GM12892 (cell line): ENCODE results near the gene WFIKKN2.

Experiments used
- DNase-seq: peaks from one replicate; pipeline ENCODE4 v3.0.0; 2011; ENCODE audit not compliant: insufficient read length
- FAIRE-seq: peaks from 2 replicates; lab custom pipeline; 2011; peaks lifted over from hg19 to GRCh38; lab: Jason Lieb, UNC
- POLR2A ChIP-seq: IDR thresholded peaks from 2 replicates; pipeline ENCODE4 v1.6.1; 2011; ENCODE audit warnings: low read depth, low read length, control low read depth
- POLR2AphosphoS5 ChIP-seq: IDR thresholded peaks from 2 replicates; pipeline ENCODE4 v1.6.1; 2011; ENCODE audit warnings: low read depth, low read length, control low read depth
- TAF1 ChIP-seq: IDR thresholded peaks from 2 replicates; pipeline ENCODE4 v1.6.1; 2011; ENCODE audit warnings: low read depth, mild to moderate bottlenecking, control low read depth, low read length, borderline replicate concordance

The WFIKKN2 gene

DNA sequence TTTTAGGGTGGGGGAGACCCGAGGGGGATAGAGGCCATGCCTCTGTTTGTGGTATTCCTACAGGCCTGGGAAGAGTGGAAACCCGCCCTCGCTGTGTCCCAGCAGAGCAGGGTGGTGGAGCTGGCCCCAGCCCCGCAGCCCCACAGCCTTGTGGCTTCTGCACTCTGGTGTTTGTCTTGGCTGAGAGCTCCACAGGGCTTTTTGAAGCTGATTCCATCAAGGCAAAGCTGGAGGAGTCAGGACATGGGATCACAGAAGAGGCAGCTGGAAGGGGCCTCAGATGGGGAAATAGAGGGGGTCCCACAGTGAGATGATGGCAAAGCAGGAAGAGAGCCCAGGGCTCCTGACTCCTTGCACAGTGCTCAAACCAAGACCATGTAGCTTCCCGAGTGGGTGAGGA, 5.0 kb upstream of the WFIKKN2 start:
- TF ChIP-seq POLR2AphosphoS5, result no peak
- TF ChIP-seq TAF1, result no peak
- no peak for TF ChIP-seq POLR2A
- no peak for FAIRE-seq
- DNase-seq, result no peak

DNA sequence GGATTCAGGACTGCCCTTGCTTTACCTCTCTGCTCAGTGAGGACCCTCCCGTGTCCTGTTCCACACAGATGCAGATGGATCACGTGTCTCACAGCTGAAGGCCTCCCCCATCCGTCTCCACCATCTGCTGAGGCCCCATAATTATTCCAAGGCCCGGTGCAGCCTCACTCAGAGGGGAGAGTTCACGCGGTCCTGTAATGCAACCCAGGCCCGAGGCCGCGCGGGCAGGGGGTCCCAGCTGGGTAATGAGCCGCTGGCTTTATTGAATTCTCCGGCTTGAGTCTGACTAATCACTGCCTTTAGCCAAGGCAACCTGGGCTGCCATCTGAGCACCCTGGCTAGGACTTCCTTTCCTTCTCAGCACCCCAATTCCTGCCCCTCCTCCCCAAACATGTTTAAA, 4.4 kb upstream of the WFIKKN2 start:
- TF ChIP-seq TAF1 (no peak), POLR2A (no peak), POLR2AphosphoS5 (no peak)
- FAIRE-seq (no peak), DNase-seq (no peak)

- no peak for FAIRE-seq
- no peak for DNase-seq
- TF ChIP-seq TAF1 (no peak), POLR2A (no peak), POLR2AphosphoS5 (no peak)
These were observed 3.9 kb upstream of the WFIKKN2 start for GRCh38 chr17:50831471-50831928.

GRCh38 chr17:50832267-50832863, 3.0 kb upstream of the WFIKKN2 start:
- no peak for FAIRE-seq

GRCh38 chr17:50832864-50833381, 2.5 kb upstream of the WFIKKN2 start:
- DNase-seq (no peak), FAIRE-seq (no peak)
- TF ChIP-seq POLR2A, result no peak

More at GRCh38 chr17:50832267-50832863, 3.0 kb upstream of the WFIKKN2 start:
- no peak for DNase-seq
- no peak for TF ChIP-seq TAF1
- TF ChIP-seq POLR2A, result no peak
- TF ChIP-seq POLR2AphosphoS5, result no peak

- TF ChIP-seq POLR2AphosphoS5 (no peak), POLR2A (no peak), TAF1 (no peak)
- DNase-seq, result no peak
- FAIRE-seq, result no peak
These were observed 1.6 kb upstream of the WFIKKN2 start for GRCh38 chr17:50833510-50834428.

- no peak for TF ChIP-seq TAF1
- TF ChIP-seq POLR2A, result no peak
- no peak for TF ChIP-seq POLR2AphosphoS5
- no peak for DNase-seq
- no peak for FAIRE-seq
These were observed 721 bp upstream of the WFIKKN2 start for GRCh38 chr17:50834429-50835300.

- no peak for TF ChIP-seq TAF1
- no peak for TF ChIP-seq POLR2A
- TF ChIP-seq POLR2AphosphoS5, result no peak
- no peak for FAIRE-seq
- no peak for DNase-seq
These were observed 1.4 kb downstream of the WFIKKN2 start for GRCh38 chr17:50836826-50837225.

DNA sequence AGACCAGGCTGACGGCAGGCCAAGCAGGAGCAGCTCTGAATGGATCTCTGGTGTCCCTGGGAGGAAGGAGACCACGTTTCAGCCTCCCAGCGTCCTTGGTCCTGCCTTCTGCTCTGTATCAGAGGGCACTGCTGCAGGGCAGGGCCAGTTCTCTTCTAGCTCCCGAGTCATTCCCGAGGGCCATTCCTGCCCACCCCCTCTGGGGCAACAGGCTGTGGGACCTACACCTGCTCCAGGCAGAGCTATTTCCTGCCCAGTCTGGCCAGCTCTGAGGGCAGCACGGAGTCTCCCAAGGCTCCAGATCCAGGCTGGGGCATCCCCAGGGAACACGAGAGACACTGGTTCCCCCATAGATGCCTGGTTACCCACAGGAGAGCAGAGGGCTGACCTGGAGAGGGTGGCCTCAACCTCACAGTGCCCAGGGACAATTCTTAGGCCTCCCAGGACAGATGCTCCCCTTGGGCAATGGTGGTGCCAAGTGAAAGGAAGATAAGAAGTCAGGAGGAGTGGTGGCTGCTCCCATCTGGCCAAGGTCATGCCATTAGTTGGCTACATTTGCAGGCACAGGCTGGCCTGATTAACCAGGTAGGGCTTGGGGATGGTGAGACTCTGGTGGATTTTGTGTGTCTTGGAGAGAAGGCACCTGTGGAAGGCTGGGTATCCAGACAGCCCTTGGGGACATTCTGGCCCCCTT, 2.0 kb downstream of the WFIKKN2 start:
- no peak for FAIRE-seq
- no peak for TF ChIP-seq POLR2AphosphoS5
- TF ChIP-seq POLR2A, result no peak
- TF ChIP-seq TAF1, result no peak
- no peak for DNase-seq

GRCh38 chr17:50837980-50838954, 2.9 kb downstream of the WFIKKN2 start:
- FAIRE-seq (no peak), DNase-seq (no peak)
- TF ChIP-seq POLR2AphosphoS5 (no peak), POLR2A (no peak), TAF1 (no peak)
